Left cardiac atrium (tissue), 4 donors: ENCODE data around the gene CRIP1. TPM values are rescaled to one million over a fixed set of nuclear protein-coding genes. Genes with fewer than 3 reads are reported as not detected.

Experiments used
- ATAC-seq, 2 donors: fragments of 200-7000 bp; cut with Tn5 transposase; one replicate each; pipeline ENCODE4 v1.9.1; 2020; ENCODE audit warnings: mild to moderate bottlenecking in 2 of 2, moderate library complexity in 2 of 2
- DNase-seq: peaks from one replicate; pipeline ENCODE4 v3.0.0-alpha.2; 2020
- intact Hi-C, 2 donors: fragments of 100-400 bp; cut with DNase I; formaldehyde crosslinking; loops; one replicate each; pipeline versions ENCODE4 v1.14.1 to v1.15.1; 2022 to 2023
- long read RNA-seq: library from polyadenylated mRNA; unstranded; transcript quantifications from one replicate; pipeline ENCODE4 v2.0.0, GENCODE V29; 2021
- total RNA-seq, 2 donors: library from RNA; stranded (reverse); fragmentation: NEBNext Ultra II Directional; extraction: Animal tissue kit (Norgen Biotek cat#: 25700); gene quantifications; one replicate each; pipeline ENCODE4 v1.2.1, GENCODE V29; 2021
- donor health status: DM: no; HTN: yes; CAD: no.
- donor health status: DM: no; HTN: yes; CAD: no; lungs with severe emphysema.
- donor health status: DM: yes; HTN: yes; CAD: no.
- donor health status: Dilated cardiomyopathy.

Gene CRIP1
- 100 to 1,000 TPM; 137 to 192 TPM for total RNA-seq
- long read RNA-seq, partial matches to known transcripts: 0 of 2 reads
- long read RNA-seq, other reads (novel, unspliced or antisense): 0 of 2 reads

DNA sequence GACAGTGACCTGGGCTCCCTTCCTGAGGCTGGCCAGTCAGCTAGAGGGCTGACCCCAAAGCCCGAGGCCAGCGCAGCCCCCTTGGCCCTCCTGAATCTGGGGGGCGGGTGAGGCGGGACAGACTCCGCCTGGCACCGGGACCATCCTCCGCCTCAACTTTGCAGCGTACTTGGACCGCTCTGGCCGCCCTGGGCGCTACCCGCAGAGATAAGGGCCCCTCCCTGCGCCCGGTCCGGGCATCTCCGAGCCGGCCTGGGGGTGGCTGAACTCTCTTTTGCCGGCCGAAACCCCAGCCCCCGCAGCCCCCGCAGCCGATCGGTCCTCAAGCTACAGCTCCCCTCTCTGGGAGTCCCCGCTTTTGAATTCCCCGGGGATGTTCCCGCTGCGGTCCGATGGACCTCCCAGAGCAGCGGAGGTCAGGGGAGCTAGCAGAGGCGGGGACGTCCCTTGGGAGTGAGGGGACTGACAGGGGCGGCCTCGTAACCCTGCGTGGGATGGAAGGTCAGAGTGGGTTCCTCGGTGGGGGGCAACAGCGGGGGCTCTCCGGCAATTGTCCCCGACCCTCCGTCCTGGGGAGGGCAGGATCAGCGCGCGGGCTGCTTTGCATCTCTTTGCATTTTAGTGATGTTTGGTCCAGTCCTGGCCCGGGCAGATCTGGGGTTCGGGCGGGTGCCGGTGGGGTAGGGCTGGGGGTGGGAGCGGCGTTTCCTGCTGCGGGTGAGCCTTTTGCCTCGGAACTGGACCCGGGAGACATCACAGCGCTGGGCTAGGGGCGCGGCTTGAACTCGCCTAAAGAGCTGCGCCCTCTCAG lies at the start of gene CRIP1:
TSS of gene CRIP1 (plus strand) at position 724 of the 811 bp plus-strand sequence. CDS start 374 bp downstream, outside the sequence.
- ATAC-seq: no peak
- peak; percentile 57 for DNase-seq
- intact Hi-C loops: no loop called here

DNA sequence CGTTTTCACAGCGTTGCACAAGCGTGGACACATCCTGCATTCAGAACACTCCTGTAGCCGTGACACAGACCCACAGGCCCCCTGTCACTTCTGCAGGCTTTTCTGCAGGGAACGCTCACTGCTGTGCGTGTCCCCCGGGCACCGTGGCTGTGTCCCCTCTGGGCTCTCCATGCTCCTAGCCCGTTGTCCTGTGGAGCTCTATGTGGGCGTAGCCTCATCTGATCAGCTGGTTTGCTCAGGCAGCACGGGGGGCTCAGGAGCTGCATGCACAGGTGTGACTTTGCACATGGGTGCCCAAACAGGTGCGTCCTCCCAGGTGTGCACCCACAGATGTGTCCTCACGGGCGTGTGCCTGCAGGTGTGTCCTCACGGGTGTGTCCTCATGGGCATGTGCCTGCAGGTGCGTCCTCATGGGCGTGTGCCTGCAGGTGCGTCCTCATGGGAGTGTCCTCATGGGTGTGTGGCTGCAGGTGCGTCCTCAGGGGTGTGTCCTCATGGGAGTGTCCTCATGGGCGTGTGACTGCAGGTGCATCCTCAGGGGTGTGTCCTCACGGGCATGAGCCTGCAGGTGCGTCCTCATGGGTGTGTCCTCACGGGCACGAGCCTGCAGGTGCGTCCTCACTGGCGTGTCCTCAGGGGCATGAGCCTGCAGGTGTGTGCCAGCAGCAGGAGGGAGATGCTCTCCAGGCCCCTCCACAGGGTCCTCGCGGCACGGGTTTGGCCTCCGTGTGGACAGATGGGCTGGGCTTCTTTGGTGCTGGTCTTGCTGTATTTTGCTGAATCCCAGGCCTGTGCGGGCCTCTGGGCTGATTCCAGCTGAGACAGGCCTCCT lies 49.6 kb upstream of the CRIP1 start:
- DNase-seq (no peak), ATAC-seq (no peak)
- intact Hi-C loops: loop anchor here in 1 of 2 donors (10.0 kb wide), 1 partner anchor 52 kb away; no protein-coding TSS in a partner anchor

GRCh38 chr14:105437723-105438500 lies 48.8 kb upstream of the CRIP1 start:
- no peak for DNase-seq
- intact Hi-C loops: loop anchor here in 1 of 2 donors (10.0 kb wide), 1 partner anchor 53 kb away; no protein-coding TSS in a partner anchor
- no peak for ATAC-seq

- DNase-seq (no peak), ATAC-seq (no peak)
- intact Hi-C loops: loop anchor here in 1 of 2 donors (10.0 kb wide), 1 partner anchor 54 kb away; no protein-coding TSS in a partner anchor
Observed at GRCh38 chr14:105439179-105439578, 47.5 kb upstream of the CRIP1 start.

- no peak for ATAC-seq
- intact Hi-C loops: loop anchor here in 1 of 2 donors (10.0 kb wide), 1 partner anchor 55 kb away; no protein-coding TSS in a partner anchor
- no peak for DNase-seq
Observed at GRCh38 chr14:105439710-105440553, 46.8 kb upstream of the CRIP1 start.

- ATAC-seq: no peak
- intact Hi-C loops: no loop called here
- no peak for DNase-seq
Observed at GRCh38 chr14:105440554-105440900, 46.2 kb upstream of the CRIP1 start.

GRCh38 chr14:105440992-105441391 lies 45.7 kb upstream of the CRIP1 start:
- no peak for DNase-seq
- ATAC-seq: no peak
- intact Hi-C loops: no loop called here

DNA sequence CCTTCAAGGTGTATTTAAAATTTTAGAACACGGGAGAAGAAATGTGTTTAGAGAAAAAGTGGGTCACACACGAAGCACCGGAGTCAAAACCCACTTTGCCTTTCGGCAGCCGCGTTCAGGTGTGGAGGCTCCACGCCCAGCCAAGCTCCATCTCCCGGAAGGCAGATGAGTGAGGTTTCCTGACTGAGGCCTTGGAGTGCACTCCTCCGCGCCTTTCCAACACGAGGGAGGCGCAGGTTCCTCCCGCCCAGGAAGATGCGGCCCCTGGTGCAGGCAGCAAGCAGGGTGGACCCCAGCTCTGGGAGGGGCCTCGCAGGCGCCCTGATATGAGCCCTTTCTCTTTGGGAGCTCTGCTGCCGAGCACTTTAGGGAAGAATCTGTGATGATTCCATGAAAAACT lies 44.6 kb upstream of the CRIP1 start:
- intact Hi-C loops: no loop called here

DNA sequence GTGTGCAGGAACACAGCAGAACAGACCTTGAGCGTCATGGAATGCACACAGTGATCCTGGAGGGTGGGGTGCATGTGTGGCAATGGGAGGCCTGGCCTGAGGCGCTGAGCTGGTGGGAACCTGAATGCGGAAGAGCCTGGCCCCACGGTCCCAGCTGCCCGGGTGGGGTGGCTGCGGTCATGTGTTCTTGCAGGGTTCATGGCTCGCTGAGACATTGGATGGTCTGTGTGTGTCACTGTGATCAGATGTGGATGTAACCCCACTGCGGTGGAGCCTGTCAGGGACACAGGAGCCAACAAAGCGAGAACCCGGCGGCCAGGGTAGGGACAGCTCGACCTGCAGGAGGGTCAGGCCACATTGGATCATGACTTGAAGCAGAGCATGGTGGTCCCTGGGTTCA lies 43.9 kb upstream of the CRIP1 start:
- DNase-seq: no peak
- intact Hi-C loops: no loop called here
- ATAC-seq: no peak

More for the DNA sequence above, 44.6 kb upstream of the CRIP1 start:
- DNase-seq (no peak), ATAC-seq (no peak)

GRCh38 chr14:105444859-105445258 lies 41.8 kb upstream of the CRIP1 start:
- intact Hi-C loops: loop anchor here in 1 of 2 donors (5.0 kb wide), 1 partner anchor 73 kb away; no protein-coding TSS in a partner anchor
- ATAC-seq (no peak), DNase-seq (no peak)

GRCh38 chr14:105445290-105445689 lies 41.4 kb upstream of the CRIP1 start:
- no peak for ATAC-seq
- intact Hi-C loops: loop anchor here in 1 of 2 donors (5.0 kb wide), 1 partner anchor 73 kb away; no protein-coding TSS in a partner anchor
- no peak for DNase-seq

DNA sequence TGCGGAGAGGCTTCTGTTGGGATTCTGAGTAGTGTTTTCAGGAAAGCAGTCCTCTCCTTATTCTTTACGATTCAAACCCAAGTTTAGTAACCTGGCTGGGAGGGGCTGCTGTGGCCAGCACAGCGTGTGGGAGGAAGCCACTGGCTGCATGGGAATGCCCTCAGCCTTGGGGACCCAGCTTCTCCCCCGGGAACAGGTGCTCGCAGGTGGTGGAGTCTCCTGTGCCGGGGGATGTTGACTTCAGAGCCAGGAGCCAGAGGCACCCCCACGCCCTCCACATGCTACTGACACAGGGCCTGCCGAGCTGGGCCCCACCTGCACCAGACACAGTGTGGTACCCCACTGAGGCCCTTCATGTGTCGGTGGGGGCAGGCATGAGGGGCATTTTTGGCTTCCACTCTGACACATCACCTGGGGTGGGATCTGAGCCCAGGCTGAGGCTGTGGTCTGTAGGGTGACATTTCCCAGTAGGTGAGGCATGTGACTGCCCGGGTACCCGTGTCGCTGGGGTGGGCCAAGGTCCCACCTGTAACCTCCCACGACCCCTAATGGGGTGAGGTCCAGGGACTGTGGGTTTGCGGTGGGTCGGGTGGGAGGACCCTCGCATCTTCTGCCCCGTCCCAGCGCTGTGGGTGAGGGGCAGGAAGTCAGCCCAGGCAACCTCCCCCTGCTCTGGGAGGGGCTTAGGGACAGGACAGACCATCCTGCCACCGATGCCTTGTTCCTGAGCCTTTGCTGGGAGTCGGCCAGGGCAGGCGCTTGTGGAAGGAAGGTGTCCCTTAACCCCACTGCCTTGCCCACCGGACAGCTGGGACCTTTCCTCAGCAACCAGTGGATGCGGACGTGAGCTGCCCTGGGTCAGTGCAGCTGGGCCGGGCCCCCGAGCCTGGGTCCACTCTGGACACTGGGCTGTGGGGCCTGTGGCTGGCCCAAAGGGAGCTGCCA lies 40.5 kb upstream of the CRIP1 start:
- ATAC-seq (no peak), DNase-seq (no peak)
- intact Hi-C loops: loop anchor here in 1 of 2 donors (5.0 kb wide), 1 partner anchor 74 kb away; no protein-coding TSS in a partner anchor

GRCh38 chr14:105446971-105447370 lies 39.7 kb upstream of the CRIP1 start:
- intact Hi-C loops: loop anchor here in 1 of 2 donors (5.0 kb wide), 1 partner anchor 75 kb away; no protein-coding TSS in a partner anchor
- no peak for DNase-seq
- ATAC-seq: no peak

- ATAC-seq (peak; percentile 1 to 2), DNase-seq (no peak)
- intact Hi-C loops: loop anchor here in 1 of 2 donors (2.0 to 5.0 kb wide), 2 partner anchors 41 to 76 kb away; no protein-coding TSS in a partner anchor
Observed at GRCh38 chr14:105447651-105448640, 38.7 kb upstream of the CRIP1 start.

DNA sequence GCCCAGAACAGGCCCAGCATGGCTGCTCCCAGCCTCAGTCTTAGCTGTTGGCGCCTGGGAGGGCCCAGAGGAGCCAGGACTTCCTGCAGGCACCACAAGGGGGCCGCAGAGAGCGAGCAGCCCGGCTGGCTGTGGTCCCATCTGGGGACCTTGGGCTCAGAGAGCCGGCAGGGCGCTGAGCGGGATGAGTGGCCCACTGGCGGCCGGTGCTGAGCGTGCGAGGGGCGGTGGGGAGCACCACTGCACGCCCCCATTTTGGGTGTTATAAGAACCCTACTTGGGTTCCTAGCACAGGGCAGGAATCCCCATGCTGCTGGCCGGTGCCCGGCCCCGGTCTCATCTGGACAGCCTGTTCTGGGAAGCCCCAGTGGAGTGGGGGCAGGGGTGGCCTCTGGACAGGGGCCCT lies 38.0 kb upstream of the CRIP1 start:
- DNase-seq: peak; percentile 81
- peak; percentile 86 to 90 for ATAC-seq
- intact Hi-C loops: loop anchor here in 1 of 2 donors (2.0 to 5.0 kb wide), 2 partner anchors 40 to 76 kb away; no protein-coding TSS in a partner anchor
